ENCODE measurements around the gene USO1.
"Not testable (repeated sequence)": the region's sequence is repeated elsewhere in the genome, so short reads cannot be mapped to it uniquely, and the experiment has no call there.

The USO1 gene, protein sequence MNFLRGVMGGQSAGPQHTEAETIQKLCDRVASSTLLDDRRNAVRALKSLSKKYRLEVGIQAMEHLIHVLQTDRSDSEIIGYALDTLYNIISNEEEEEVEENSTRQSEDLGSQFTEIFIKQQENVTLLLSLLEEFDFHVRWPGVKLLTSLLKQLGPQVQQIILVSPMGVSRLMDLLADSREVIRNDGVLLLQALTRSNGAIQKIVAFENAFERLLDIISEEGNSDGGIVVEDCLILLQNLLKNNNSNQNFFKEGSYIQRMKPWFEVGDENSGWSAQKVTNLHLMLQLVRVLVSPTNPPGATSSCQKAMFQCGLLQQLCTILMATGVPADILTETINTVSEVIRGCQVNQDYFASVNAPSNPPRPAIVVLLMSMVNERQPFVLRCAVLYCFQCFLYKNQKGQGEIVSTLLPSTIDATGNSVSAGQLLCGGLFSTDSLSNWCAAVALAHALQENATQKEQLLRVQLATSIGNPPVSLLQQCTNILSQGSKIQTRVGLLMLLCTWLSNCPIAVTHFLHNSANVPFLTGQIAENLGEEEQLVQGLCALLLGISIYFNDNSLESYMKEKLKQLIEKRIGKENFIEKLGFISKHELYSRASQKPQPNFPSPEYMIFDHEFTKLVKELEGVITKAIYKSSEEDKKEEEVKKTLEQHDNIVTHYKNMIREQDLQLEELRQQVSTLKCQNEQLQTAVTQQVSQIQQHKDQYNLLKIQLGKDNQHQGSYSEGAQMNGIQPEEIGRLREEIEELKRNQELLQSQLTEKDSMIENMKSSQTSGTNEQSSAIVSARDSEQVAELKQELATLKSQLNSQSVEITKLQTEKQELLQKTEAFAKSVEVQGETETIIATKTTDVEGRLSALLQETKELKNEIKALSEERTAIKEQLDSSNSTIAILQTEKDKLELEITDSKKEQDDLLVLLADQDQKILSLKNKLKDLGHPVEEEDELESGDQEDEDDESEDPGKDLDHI

DNA sequence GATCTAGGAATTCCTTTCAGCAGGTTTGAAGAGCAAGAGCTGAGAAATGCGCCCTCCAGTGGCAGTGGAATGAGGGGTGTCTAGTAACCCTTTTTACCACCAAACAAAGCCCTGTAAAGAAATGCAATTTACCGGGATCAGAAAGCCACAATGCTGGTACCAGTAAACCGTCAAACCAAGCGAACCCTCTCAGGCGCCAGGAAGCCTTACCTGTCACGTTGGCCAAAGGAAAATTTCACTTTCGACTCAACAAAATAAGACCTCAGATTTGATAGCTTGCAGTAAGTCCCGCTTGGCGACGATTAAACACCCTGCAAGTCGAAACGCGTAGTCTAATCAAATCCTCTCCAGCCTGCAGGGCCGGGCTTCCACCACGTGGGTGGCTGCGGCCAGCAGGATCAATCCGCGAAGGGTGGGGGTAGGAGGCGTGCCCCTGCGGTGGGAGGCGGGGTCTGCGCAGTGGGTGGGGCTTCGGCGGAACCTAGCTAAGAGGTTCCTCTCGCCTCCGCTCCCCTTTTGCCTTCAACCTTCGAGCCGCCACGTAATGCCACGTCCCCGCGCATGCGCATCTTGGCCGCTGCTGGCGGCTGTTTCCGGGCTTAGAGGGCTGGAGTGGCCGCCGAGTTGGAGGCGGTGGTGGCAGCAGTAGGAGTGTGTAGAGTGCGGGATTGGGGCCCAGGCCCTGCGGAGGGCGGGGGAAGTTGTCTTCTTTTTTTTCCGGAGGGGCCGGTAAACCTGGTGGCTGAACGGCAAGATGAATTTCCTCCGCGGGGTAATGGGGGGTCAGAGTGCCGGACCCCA lies at the start of gene USO1:
USO1 (plus strand) TSS at position 512 of the 801 bp plus-strand sequence; CDS start at position 755, 243 bp downstream.
- DNase-seq (ENCODE audit: low read depth in 2 of 2) = peak; percentile 98 to 99

- no peak for DNase-seq (ENCODE audit: low read depth in 2 of 2)
Measured at GRCh38 chr4:75675004-75675531, 49.3 kb upstream of the USO1 start.

DNA sequence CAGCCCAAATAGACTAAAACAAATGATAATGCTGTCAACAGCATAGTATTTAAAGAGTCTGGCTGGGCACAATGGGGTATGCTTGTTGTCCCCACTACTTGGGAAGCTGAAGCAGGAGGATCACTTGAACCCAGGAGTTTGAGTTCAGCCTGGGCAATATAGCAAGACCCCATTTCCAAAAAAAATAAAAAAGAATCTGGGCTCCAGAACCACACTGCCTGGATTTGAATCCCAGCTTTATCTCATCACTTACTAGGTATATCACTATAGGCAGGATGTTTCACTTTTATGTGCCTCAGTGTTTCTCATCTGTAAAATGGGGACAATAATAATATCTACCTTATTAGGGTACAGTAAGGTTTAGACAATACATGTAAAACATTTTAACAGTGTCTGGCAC lies 45.9 kb upstream of the USO1 start:
- DNase-seq (ENCODE audit: low read depth in 2 of 2) = no peak

GRCh38 chr4:75678965-75679364 lies 45.4 kb upstream of the USO1 start:
- DNase-seq (ENCODE audit: low read depth in 2 of 2) = no peak

DNA sequence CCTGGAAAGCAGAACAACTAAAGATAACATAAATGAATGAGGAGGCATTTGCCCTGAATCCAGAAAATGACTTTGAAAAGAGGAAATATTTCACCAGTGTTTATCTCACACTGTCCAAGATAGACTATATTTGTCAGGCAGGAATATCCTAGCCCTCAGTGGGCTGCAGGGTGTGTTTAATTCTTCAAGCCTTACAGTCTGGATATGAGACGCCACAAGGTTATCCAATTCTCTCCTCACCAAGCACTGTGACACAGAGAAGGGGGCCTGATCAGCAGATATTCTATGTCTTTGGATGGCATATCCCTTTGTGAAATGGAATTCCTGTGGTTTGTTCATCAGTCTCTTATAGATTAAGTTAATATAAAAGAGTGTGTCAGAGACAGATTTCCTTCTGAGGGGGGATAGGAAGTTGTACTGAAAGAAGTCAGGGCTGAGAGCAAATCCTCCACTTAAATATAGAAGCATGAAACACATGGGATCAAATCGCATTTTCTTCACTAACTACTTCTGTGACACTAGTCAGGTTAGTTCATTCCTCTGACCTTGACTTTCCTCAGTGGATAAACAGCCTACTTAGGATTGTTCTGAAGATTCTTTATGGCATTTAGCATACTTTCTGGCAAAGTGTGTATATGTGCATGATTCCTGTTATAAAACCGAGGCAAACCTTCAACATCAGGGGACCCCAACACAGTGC lies 44.4 kb upstream of the USO1 start:
- no peak for DNase-seq (ENCODE audit: low read depth in 2 of 2)

- DNase-seq (ENCODE audit: low read depth in 2 of 2) = no peak
Measured at GRCh38 chr4:75683482-75684155, 40.8 kb upstream of the USO1 start.

- no peak for DNase-seq (ENCODE audit: low read depth in 2 of 2)
Measured at GRCh38 chr4:75685546-75686189, 38.7 kb upstream of the USO1 start.

DNA sequence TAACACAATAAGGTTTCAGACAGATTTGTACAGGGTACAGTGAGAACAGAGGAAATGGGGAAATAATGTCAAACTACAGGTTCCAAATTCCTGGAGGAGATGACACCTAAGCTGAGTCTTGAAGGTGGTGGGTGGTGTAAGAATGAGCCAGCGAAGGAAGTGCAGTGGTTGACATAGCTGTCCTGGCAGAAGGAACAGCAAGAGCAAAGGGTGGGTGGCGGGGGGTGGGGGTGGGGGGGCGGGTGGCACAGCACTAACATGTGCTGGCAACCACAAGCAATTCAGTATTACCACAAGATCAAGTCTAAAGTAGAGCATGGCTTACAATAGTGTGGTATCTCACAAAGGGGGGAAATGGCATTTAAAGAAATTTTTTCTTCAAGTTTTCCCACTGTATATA lies 38.0 kb upstream of the USO1 start:
- no peak for DNase-seq (ENCODE audit: low read depth in 2 of 2)

DNA sequence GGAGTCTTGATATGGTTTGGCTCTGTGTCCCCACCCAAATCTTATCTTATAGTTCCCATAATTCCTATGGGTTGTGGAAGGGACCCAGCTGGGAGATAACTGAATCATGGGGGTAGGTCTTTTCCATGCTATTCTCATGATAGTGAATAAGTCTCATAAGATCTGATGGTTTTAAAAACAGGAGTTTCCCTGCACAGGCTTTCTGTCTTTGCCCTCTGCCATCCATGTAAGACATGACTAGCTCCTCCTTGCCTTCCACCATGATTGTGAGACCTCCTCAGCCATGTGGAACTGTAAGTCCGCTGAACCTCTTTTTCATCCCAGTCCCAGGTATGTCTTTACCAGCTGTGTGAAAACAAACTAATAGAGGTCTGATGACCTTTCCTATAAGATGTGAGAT lies 37.3 kb upstream of the USO1 start:
- not testable (repeated sequence) for DNase-seq (ENCODE audit: low read depth in 2 of 2)

DNA sequence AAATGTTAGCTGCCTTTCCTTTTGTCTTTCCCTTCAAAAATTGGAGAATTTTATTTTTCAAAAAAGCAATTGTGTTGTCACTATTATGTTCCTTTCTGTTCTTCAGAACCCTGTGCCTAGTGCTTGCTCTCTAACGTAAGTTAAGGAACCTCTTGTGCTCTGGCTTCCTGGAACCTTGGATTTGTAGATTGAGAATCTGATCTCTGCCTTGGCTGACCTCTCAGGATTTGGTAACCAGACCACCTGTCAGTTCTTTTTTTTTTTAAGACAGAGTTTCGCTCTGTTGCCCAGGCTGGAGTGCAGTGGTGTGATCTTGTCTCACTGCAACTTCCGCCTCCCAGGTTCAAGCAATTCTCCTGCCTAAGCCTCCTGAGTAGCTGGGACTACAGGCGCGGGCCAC lies 32.3 kb upstream of the USO1 start:
- DNase-seq (ENCODE audit: low read depth in 2 of 2) = not testable (repeated sequence)

GRCh38 chr4:75696071-75696470 lies 28.3 kb upstream of the USO1 start:
- no peak for DNase-seq (ENCODE audit: low read depth in 2 of 2)

DNA sequence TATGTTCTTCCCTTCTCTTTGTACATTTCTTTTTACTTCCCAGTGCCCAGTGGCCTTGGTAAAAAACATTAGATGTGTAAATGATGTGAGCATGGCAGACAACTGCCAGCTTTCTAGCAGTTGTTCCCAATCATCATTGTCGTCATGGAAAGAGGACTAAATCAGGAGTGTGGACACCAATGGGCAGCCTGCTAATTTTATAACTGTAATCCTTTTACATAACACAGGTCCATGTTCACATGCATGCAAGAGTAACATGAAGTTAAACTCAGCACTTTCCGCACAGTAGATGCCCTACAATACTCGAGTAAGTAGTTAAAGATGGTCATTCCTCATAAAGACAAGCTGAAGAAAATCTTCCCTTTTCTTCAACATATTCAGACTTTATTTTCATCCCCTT lies 27.8 kb upstream of the USO1 start:
- no peak for DNase-seq (ENCODE audit: low read depth in 2 of 2)

GRCh38 chr4:75698162-75698962 lies 26.0 kb upstream of the USO1 start:
- no peak for DNase-seq (ENCODE audit: low read depth in 2 of 2)

- no peak for DNase-seq (ENCODE audit: low read depth in 2 of 2)
Measured at GRCh38 chr4:75698963-75699228, 25.5 kb upstream of the USO1 start.

DNA sequence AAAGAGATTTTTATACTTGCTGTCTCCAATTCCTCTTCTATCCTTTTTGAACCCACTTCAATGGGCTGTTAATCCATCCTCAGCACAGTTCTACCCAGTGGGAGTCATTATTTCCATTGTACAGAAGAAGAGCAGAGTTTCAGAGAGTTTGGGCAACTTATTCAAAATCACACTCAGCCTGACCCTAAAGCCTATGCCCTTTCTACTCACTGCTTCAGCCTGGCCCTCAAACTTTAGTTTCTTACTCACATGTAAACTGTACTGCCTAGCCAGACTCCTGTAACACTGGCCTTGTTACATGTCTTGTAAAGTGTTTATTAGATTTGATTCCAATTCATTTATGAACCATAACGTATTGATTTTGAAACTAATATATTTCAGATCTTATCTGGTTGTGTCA lies 25.1 kb upstream of the USO1 start:
- no peak for DNase-seq (ENCODE audit: low read depth in 2 of 2)

GRCh38 chr4:75702919-75703411 lies 21.4 kb upstream of the USO1 start:
- DNase-seq (ENCODE audit: low read depth in 2 of 2) = no peak

DNA sequence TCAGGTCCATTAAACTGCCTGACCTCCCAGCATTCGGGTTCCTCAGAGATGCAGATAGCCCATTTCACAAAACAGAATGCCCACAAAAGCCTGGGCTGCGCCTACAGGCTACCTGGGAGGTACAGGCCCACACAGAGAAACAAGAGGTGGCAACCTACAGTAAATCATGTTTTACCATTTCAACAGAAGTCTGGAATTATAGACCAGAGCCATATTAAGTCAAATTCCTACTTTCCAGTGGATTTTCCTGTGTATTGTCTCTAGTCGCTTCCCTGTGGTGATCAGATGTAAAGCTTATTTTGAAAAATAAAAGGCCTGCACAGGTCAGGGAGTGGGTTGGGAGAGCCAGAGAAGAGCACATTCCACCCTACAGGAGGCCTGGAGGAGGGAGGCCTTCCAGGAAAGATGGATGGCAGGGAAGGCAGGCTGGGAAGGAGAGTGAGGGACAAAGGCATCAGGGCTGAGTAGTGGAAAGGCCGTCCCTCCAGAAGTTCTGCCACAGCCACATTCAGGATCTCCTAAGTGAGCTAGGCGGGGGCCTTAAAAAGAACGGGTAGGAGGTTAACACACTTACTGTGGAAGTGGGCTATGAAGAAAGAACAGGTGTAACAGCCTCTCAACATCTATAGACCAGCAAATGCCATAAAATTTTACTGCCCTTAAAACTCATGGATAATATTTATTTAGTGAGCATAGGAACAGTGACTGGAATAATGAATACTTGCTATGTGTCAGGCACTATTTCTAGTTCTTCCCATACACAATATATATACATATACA lies 19.0 kb upstream of the USO1 start:
- no peak for DNase-seq (ENCODE audit: low read depth in 2 of 2)

DNA sequence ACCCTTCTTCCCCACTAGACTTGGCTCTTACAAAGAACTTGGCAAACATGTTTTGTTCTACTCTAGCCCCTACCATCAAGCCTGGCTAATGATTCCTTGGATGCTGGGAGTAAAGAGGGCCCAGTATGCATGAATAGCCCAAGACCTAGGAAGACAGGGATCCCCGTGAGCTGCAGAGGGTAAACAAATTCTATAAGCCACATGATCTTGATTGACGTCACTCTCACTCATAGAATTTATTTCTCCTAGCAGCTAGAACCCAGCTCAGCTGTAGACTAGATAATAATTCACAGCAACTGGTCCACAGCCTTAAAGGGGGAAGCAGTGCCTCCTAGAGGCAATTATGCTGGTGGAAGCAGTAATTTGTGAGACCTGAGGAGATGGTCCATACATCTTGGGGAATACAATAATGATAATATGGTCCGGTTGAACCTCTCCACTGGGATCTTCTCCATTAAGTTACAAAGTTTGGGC lies 16.1 kb upstream of the USO1 start:
- DNase-seq (ENCODE audit: low read depth in 2 of 2) = no peak
